CD4-positive, alpha-beta T cell (primary cell): ENCODE measurements around the gene DCTPP1. TPM values are rescaled to one million over a fixed set of nuclear protein-coding genes. Genes with fewer than 3 reads are reported as not detected.

ENCODE experiments used
- ATAC-seq: fragments of 200-7000 bp; cut with Tn5 transposase; one replicate; pipeline ENCODE4 v1.10.0; 2022; ENCODE audit warnings: mild to moderate bottlenecking; ENCODE audit not compliant: poor library complexity
- CTCF ChIA-PET: fragments of 350-600 bp; sonication (Branson Sonifier 250); formaldehyde crosslinking; loops from one replicate; lab custom pipeline; 2021; ENCODE audit warnings: antibody characterized with exemption, inconsistent platforms; lab: Charles Lee
- POLR2A ChIA-PET: fragments of 350-600 bp; sonication (Branson Sonifier 250); formaldehyde crosslinking; loops from one replicate; lab custom pipeline; 2021; ENCODE audit warnings: antibody characterized with exemption, inconsistent platforms; lab: Charles Lee
- DNase-seq, 14 experiments: peaks; one replicate each; pipeline ENCODE4 v3.0.0-alpha.2; 2013 to 2020; ENCODE audit warnings: mixed read lengths in 2 of 14
- H3K27ac ChIP-seq, 2 donors: one replicate each; pipeline versions ENCODE4 v1.5.1 to v1.7.0; 2013; ENCODE audit warnings: low read length in 2 of 2, low read depth in 1 of 2, mild to moderate bottlenecking in 1 of 2
- H3K27me3 ChIP-seq, 2 experiments: 1 replicate in 1 of 2; 2 replicates in 1 of 2; pipeline versions ENCODE4 v1.6.1 to v1.7.0; 2013; ENCODE audit warnings: low read length in 2 of 2, control low read depth in 1 of 2, mild to moderate bottlenecking in 1 of 2, moderate library complexity in 1 of 2; ENCODE audit not compliant: insufficient read depth in 2 of 2, control insufficient read depth in 1 of 2
- H3K36me3 ChIP-seq: one replicate; pipeline ENCODE4 v1.6.1; 2013; ENCODE audit warnings: low read length, control low read depth; ENCODE audit not compliant: insufficient read depth
- H3K4me1 ChIP-seq: one replicate; pipeline ENCODE4 v1.6.1; 2013; ENCODE audit warnings: low read length, control low read depth; ENCODE audit not compliant: insufficient read depth
- H3K4me3 ChIP-seq: one replicate; pipeline ENCODE4 v1.5.1; 2013; ENCODE audit warnings: mild to moderate bottlenecking, low read length, moderate library complexity
- H3K9me3 ChIP-seq, 2 experiments: 1 replicate in 1 of 2; 2 replicates in 1 of 2; pipeline versions ENCODE4 v1.6.1 to v1.7.0; 2013; ENCODE audit warnings: low read length in 2 of 2, mild to moderate bottlenecking in 2 of 2, control low read depth in 1 of 2, moderate library complexity in 1 of 2; ENCODE audit not compliant: control insufficient read depth in 1 of 2, insufficient read depth in 1 of 2
- H3K27ac Mint-ChIP-seq: one replicate; pipeline ENCODE4 v1.8.0; 2020; ENCODE audit warnings: mixed read lengths
- H3K27me3 Mint-ChIP-seq: one replicate; pipeline ENCODE4 v1.8.0; 2021; ENCODE audit warnings: mixed read lengths
- H3K36me3 Mint-ChIP-seq: one replicate; pipeline ENCODE4 v1.8.0; 2021; ENCODE audit warnings: low read depth, mixed read lengths
- H3K4me1 Mint-ChIP-seq: one replicate; pipeline ENCODE4 v1.8.0; 2021; ENCODE audit warnings: low read depth, mixed read lengths
- H3K4me3 Mint-ChIP-seq: one replicate; pipeline ENCODE4 v1.8.0; 2020; ENCODE audit warnings: mild to moderate bottlenecking, mixed read lengths
- H3K9me3 Mint-ChIP-seq: one replicate; pipeline ENCODE4 v1.8.0; 2020; ENCODE audit warnings: mixed read lengths
- intact Hi-C, 2 experiments: fragments of 100-400 bp; cut with DNase I in 1 of 2; cut with micrococcal nuclease in 1 of 2; formaldehyde crosslinking; loops; one replicate each; pipeline versions ENCODE4 v1.15.1 to v1.9.0; 2023 to 2025; cut with DNase I, micrococcal nuclease
- total RNA-seq, 174 experiments: library from RNA in 2 of 174; stranded (reverse) in 2 of 174; gene quantifications; one replicate each; pipeline ENCODE4 v1.2.3 and lab custom pipeline; 2021 to 2026
- TF ChIP-seq, protein P1 (sequence below): fragments of 200-600 bp; IDR thresholded peaks from one replicate; pipeline ENCODE4 v1.8.0; 2022; ENCODE audit warnings: antibody characterized with exemption, mild to moderate bottlenecking

DCTPP1 gene
- total RNA-seq, 2 experiments from 2014 or later: 5.4 to 6.5 TPM

DNA sequence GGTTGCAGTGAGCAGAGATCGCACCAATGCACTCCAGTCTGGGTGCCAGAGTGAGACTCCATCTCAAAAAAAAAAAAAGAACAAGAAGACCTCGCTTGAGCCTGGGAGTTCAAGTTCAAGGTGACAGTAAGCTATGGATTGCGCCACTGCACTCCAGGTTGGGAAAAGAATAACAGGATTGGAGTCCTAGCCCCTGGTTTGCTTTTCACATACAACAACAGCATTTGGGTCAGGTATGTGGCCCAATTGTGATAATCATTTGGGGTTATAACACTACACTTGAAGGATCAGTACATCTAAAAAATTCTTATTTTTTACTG lies 19.2 kb upstream of the DCTPP1 start:
- no peaks in the 10 kb centered on the region for H3K27me3 ChIP-seq
- H3K9me3 ChIP-seq: no peaks in the 10 kb centered on the region
- Mint-ChIP-seq H3K4me3 (no peak overlapping the region), H3K36me3 (peaks cover 15% of the 10 kb centered on the region), H3K27ac (no peak overlapping the region), H3K9me3 (no peaks in the 10 kb centered on the region), H3K27me3 (no peaks in the 10 kb centered on the region), H3K4me1 (peaks cover 50% of the 10 kb centered on the region)
- DNase-seq (no peak), ATAC-seq (no peak)
- intact Hi-C loops: loop anchor here (1.0 to 5.0 kb wide), 7 partner anchors 23 to 183 kb away; partner anchors contain the start of genes ITGAL (in 1 of the 2), ZNF764 (in 1 of the 2) and ZNF768 (in 1 of the 2)
- ChIA-PET CTCF (interaction anchor here (0.6 to 2.3 kb wide), 19 partner anchors 9 to 523 kb away, joined by 3 to 22 read pairs (median 5); partner anchors contain the start of genes DCTPP1, ITGAL and ZNF771), POLR2A (interaction anchor here (0.6 to 2.8 kb wide), 7 partner anchors 10 to 688 kb away, joined by 3 to 21 read pairs (median 6); partner anchors contain the start of genes DCTPP1, ITGAL and ZNF764)
- no peak overlapping the region for H3K4me3 ChIP-seq
- peaks cover 35% of the 10 kb centered on the region for H3K4me1 ChIP-seq
- TF ChIP-seq, protein P1, sequence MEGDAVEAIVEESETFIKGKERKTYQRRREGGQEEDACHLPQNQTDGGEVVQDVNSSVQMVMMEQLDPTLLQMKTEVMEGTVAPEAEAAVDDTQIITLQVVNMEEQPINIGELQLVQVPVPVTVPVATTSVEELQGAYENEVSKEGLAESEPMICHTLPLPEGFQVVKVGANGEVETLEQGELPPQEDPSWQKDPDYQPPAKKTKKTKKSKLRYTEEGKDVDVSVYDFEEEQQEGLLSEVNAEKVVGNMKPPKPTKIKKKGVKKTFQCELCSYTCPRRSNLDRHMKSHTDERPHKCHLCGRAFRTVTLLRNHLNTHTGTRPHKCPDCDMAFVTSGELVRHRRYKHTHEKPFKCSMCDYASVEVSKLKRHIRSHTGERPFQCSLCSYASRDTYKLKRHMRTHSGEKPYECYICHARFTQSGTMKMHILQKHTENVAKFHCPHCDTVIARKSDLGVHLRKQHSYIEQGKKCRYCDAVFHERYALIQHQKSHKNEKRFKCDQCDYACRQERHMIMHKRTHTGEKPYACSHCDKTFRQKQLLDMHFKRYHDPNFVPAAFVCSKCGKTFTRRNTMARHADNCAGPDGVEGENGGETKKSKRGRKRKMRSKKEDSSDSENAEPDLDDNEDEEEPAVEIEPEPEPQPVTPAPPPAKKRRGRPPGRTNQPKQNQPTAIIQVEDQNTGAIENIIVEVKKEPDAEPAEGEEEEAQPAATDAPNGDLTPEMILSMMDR: no peak
- H3K36me3 ChIP-seq: no peaks in the 10 kb centered on the region
- no peak overlapping the region for H3K27ac ChIP-seq

DNA sequence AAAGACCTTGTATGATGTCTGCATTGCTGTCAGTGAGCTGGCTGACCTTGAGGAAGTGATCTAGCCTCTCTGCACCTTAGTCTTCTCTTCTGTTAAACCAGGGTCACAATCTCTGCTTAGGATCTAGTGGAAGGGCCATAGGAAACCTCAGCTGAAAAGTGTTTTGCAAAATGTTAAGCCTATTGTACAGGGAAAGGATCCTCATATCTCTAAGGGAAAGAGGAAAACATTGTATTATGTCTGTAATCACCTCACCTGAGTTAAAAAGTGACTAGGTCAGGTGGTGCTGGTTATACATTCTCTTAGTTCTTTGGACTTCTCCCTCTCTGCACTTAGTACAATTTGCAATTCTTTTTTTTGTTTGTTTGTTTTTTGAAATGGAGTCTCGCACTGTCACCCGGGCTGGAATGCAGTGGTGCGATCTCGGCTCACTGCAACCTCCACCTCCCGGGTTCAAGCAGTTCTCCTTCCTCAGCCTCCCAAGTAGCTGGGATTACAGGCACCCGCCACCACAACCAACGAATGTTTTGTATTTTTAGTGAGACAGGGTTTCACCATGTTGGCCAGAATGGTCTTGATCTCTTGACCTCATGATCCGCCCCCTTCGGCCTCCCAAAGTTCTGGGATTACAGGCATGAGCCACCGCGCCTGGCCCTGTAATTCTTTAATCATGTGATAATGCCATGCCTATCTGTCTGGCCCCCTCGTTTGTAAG lies 17.8 kb upstream of the DCTPP1 start:
- H3K27me3 ChIP-seq: no peaks in the 10 kb centered on the region
- Mint-ChIP-seq H3K36me3 (peaks cover 26% of the 10 kb centered on the region), H3K4me3 (peak overlapping the region; percentile 49), H3K4me1 (peaks cover 56% of the 10 kb centered on the region), H3K27me3 (no peaks in the 10 kb centered on the region), H3K9me3 (no peaks in the 10 kb centered on the region), H3K27ac (no peak overlapping the region)
- H3K36me3 ChIP-seq: peaks cover 10% of the 10 kb centered on the region
- POLR2A ChIA-PET: interaction anchor here (0.8 to 4.5 kb wide), 3 partner anchors 11 to 30 kb away, joined by 3 to 25 read pairs (median 5); partner anchors contain the start of gene ITGAL
- no peak overlapping the region for H3K4me3 ChIP-seq
- intact Hi-C loops: loop anchor here (2.0 to 5.0 kb wide), 7 partner anchors 25 to 185 kb away; partner anchors contain the start of genes ITGAL (in 1 of the 2), ZNF747 (in 1 of the 2), ZNF764 (in 1 of the 2) and ZNF768 (in 1 of the 2)
- no peaks in the 10 kb centered on the region for H3K9me3 ChIP-seq
- H3K27ac ChIP-seq: no peak overlapping the region
- TF ChIP-seq, protein P1: no peak
- DNase-seq (no peak), ATAC-seq (no peak)
- H3K4me1 ChIP-seq: peaks cover 44% of the 10 kb centered on the region
- CTCF ChIA-PET: interaction anchor here (0.8 to 1.5 kb wide), 2 partner anchors 10 to 18 kb away, joined by 3 read pairs; partner anchors contain the start of gene DCTPP1

DNA sequence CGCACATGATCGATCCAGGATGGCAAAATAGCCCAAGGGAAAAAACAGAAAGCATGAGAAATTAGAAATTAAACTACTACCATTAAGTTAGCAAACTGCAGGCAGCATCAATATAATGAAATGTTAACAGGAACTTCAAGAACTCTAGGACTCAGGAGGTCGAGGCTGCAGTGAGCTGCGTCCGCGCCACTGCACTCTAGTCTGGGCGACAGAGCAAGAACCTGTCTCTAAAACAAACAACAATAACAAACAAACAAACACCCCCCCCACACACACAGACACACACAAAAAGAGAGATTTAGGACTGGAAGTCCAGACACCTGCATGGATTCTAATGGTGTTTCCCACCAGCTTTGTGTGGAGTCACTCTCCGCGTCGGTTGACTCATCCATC lies 16.4 kb upstream of the DCTPP1 start:
- ATAC-seq: no peak
- H3K4me1 Mint-ChIP-seq: peaks cover 50% of the 10 kb centered on the region
- DNase-seq: no peak
- H3K27ac Mint-ChIP-seq: peak overlapping the region; percentile 89
- H3K9me3 Mint-ChIP-seq: no peaks in the 10 kb centered on the region
- intact Hi-C loops: loop anchor here (2.0 to 5.0 kb wide), 6 partner anchors 27 to 186 kb away; partner anchors contain the start of genes ITGAL (in 1 of the 2), ZNF747 (in 1 of the 2) and ZNF764 (in 1 of the 2)
- TF ChIP-seq, protein P1: no peak
- Histone ChIP-seq H3K36me3 (peaks cover 10% of the 10 kb centered on the region), H3K27ac (peak overlapping the region in 1 of 2 donors; percentile 88), H3K4me3 (peak overlapping the region; percentile 83), H3K9me3 (no peaks in the 10 kb centered on the region), H3K27me3 (no peaks in the 10 kb centered on the region), H3K4me1 (peaks cover 42% of the 10 kb centered on the region)
- peak overlapping the region; percentile 96 for H3K4me3 Mint-ChIP-seq
- POLR2A ChIA-PET: interaction anchor here (0.8 to 4.5 kb wide), 6 partner anchors 12 to 34 kb away, joined by 3 to 25 read pairs (median 8); partner anchors contain the start of genes DCTPP1 and ITGAL
- CTCF ChIA-PET: interaction anchor here (0.6 to 1.5 kb wide), 3 partner anchors 16 to 89 kb away, joined by 3 to 8 read pairs (median 5); partner anchors contain the start of gene DCTPP1
- peaks cover 26% of the 10 kb centered on the region for H3K36me3 Mint-ChIP-seq
- no peaks in the 10 kb centered on the region for H3K27me3 Mint-ChIP-seq
